Measurements from ENCODE around the gene CCN2.
A peak's percentile ranks its signal among the peaks of the same experiment; 100 is the strongest.

- TF ChIP-seq POLR2A (IDR thresholded peaks at IDR 0.05; ENCODE audit: control extremely low read depth in 1 of 2, low read depth in 2 of 2, low read length in 2 of 2): 0 out of 3 replicates have a peak, but pooled peaks of 1 of the 2 experiments have one; percentile 4
- TF ChIP-seq CHD2 (IDR thresholded peaks at IDR 0.05; ENCODE audit: low read length): no peak; the same call in 1 of the 2 replicates
These were observed 30.5 kb downstream of the CCN2 start for GRCh38 chr6:131920656-131921055.
